ENCODE results near the gene SMAGP.
"Not testable (repeated sequence)": the region's sequence is repeated elsewhere in the genome, so short reads cannot be mapped to it uniquely, and the experiment has no call there.

GRCh38 chr12:51227112-51227511 is 43.1 kb downstream of the SMAGP start:
- TF ChIP-seq, protein P1, sequence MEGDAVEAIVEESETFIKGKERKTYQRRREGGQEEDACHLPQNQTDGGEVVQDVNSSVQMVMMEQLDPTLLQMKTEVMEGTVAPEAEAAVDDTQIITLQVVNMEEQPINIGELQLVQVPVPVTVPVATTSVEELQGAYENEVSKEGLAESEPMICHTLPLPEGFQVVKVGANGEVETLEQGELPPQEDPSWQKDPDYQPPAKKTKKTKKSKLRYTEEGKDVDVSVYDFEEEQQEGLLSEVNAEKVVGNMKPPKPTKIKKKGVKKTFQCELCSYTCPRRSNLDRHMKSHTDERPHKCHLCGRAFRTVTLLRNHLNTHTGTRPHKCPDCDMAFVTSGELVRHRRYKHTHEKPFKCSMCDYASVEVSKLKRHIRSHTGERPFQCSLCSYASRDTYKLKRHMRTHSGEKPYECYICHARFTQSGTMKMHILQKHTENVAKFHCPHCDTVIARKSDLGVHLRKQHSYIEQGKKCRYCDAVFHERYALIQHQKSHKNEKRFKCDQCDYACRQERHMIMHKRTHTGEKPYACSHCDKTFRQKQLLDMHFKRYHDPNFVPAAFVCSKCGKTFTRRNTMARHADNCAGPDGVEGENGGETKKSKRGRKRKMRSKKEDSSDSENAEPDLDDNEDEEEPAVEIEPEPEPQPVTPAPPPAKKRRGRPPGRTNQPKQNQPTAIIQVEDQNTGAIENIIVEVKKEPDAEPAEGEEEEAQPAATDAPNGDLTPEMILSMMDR (optimal IDR thresholded peaks at IDR 0.05 in 1 of 3, IDR thresholded peaks at IDR 0.05 in 1 of 3, conservative IDR thresholded peaks at IDR 0.05 in 1 of 3; ENCODE audit: extremely low read depth in 1 of 3, insufficient read depth in 2 of 3, low read length in 3 of 3): not testable (repeated sequence)
- TF ChIP-seq EZH2 (IDR thresholded peaks at IDR 0.05; ENCODE audit: low read length): not testable (repeated sequence)
